ENCODE measurements around the gene ESPN. TPM values are rescaled to one million over a fixed set of nuclear protein-coding genes. Genes with fewer than 3 reads are reported as not detected.

The ESPN gene
- total RNA-seq, 1 experiment from 2014 or later: 53.1 TPM

DNA sequence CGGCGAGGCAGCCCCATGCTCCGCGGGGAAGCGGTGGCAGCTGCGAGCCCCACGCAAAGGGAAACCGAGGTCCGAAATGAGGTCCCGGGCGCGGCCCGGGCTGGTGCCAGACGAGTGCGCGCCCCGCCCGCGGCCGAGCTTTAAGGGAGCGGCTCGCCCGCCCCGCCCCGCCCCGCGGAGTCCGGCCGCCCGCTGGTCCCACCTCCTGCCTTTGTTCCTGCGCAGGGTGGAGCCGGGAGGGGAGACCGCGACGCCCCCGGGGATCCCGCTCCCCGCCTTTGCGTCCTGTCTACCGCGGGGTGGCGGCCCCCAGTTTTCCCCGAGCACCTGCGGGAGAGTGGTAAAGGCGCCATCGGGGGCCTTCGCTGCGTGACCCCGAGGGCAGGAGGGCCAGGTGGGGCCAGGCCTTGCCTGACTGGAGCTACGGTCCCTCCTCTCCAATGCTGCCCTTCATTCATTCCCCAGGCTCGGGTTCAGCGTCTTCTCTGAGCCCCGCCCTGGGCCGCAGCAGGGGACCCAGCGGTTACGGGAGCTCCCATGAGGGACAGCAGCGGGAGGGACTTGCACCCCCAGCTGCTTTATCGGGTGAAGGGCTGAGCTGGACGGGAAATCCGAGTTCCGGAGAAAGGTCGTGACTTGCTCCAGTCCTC, 4.6 kb upstream of the ESPN start, which contains the start of gene HES2:
Gene HES2, minus strand, starts transcription at position 116 of the 650 bp plus-strand sequence. Its CDS starts 99 bp downstream, at position 17.
- peaks cover 21 to 24% of the 10 kb centered on the region in 2 experiments for H3K4me1 Mint-ChIP-seq
- H3K27me3 Mint-ChIP-seq (ENCODE audit: low read depth): peaks cover 93% of the 10 kb centered on the region
- WGBS (ENCODE audit: extremely low coverage, insufficient read length, low lambda C conversion rate): no CpG with 5 or more reads among the region's 62 CpGs
- Histone ChIP-seq H3K27me3 (ENCODE audit: insufficient read depth, low read length) (peaks cover 75% of the 10 kb centered on the region), H3K9ac (ENCODE audit: extremely low read depth, insufficient read length, low read length) (no peak within 1 kb of the TSS), H2BK20ac (ENCODE audit: low read depth, low read length, poor library complexity, severe bottlenecking) (no peak within 1 kb of the TSS), H3K4ac (ENCODE audit: low read depth, low read length) (no peak within 1 kb of the TSS), H3K79me1 (ENCODE audit: insufficient read depth, low read depth, low read length, poor library complexity, severe bottlenecking) (no peaks in the 10 kb centered on the region), H3T11ph (ENCODE audit: low read length) (no peak within 1 kb of the TSS), H4K8ac (replicated peaks; ENCODE audit: insufficient read length, low read depth, low read length) (no peak within 1 kb of the TSS), H3K23me2 (ENCODE audit: insufficient read length, low read depth, low read length, poor library complexity, severe bottlenecking) (peaks cover 10% of the 10 kb centered on the region), H3K23ac (ENCODE audit: insufficient read length, low read depth, low read length) (no peak within 1 kb of the TSS), H2AK5ac (ENCODE audit: insufficient read length, low read length) (no peak within 1 kb of the TSS), H3K4me1 (ENCODE audit: insufficient read depth, low read length) (no peaks in the 10 kb centered on the region), H2BK12ac (ENCODE audit: insufficient read length, low read depth, low read length) (no peak within 1 kb of the TSS), H4K20me1 (ENCODE audit: control insufficient read depth, insufficient read depth, insufficient read length) (no peaks in the 10 kb centered on the region), H3K56ac (ENCODE audit: insufficient read length, low read depth, low read length) (no peak within 1 kb of the TSS), H2BK5ac (ENCODE audit: insufficient read length, low read length) (no peak within 1 kb of the TSS), H3K18ac (ENCODE audit: insufficient read length, low read depth, low read length) (no peak within 1 kb of the TSS), H3K9me3 (ENCODE audit: control insufficient read depth, low read depth, low read length) (no peaks in the 10 kb centered on the region), H4K5ac (ENCODE audit: insufficient read length, low read depth, low read length) (no peak within 1 kb of the TSS), H4K91ac (ENCODE audit: insufficient read length, low read depth, low read length) (no peak within 1 kb of the TSS), H2AFZ (ENCODE audit: low read length) (no peak within 1 kb of the TSS), H3K4me2 (ENCODE audit: insufficient read depth, insufficient read length, low read length) (peak within 1 kb of the TSS; percentile 50), H3K14ac (ENCODE audit: insufficient read depth, low read length) (no peak within 1 kb of the TSS; the same call in 1 of the 2 replicates), H3K79me2 (ENCODE audit: insufficient read depth, low read length) (no peaks in the 10 kb centered on the region), H3K27ac (ENCODE audit: insufficient read length, low read depth, low read length) (no peak within 1 kb of the TSS), H2BK120ac (ENCODE audit: low read depth, low read length, poor library complexity, severe bottlenecking) (no peak within 1 kb of the TSS), H2BK15ac (ENCODE audit: low read depth, low read length) (no peak within 1 kb of the TSS)
- peaks cover 0 to 3% of the 10 kb centered on the region in 2 experiments; a peak in 2 of 5 replicates for H3K9me3 Mint-ChIP-seq
- H3K4me3 Mint-ChIP-seq: peak within 1 kb of the TSS; percentile 42 to 74
- no peaks in the 10 kb centered on the region for H3K36me3 Mint-ChIP-seq (ENCODE audit: insufficient read depth in 1 of 3, low read depth in 3 of 3)
- no peak within 1 kb of the TSS for H3K27ac Mint-ChIP-seq
- DNase-seq: peak; percentile 74
- TF ChIP-seq, protein P1, sequence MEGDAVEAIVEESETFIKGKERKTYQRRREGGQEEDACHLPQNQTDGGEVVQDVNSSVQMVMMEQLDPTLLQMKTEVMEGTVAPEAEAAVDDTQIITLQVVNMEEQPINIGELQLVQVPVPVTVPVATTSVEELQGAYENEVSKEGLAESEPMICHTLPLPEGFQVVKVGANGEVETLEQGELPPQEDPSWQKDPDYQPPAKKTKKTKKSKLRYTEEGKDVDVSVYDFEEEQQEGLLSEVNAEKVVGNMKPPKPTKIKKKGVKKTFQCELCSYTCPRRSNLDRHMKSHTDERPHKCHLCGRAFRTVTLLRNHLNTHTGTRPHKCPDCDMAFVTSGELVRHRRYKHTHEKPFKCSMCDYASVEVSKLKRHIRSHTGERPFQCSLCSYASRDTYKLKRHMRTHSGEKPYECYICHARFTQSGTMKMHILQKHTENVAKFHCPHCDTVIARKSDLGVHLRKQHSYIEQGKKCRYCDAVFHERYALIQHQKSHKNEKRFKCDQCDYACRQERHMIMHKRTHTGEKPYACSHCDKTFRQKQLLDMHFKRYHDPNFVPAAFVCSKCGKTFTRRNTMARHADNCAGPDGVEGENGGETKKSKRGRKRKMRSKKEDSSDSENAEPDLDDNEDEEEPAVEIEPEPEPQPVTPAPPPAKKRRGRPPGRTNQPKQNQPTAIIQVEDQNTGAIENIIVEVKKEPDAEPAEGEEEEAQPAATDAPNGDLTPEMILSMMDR (conservative IDR thresholded peaks at IDR 0.05): no peak
